ENCODE data around the gene KCNMB1. TPM values are rescaled to one million over a fixed set of nuclear protein-coding genes. Genes with fewer than 3 reads are reported as not detected.

KCNMB1 gene
- total and polyA plus RNA-seq, 10 of the 15 experiments (the other 5 are each of a cell fraction or from before 2014, with no cell fraction given) = 1.2 to 3.6 (median 2.6) TPM

DNA sequence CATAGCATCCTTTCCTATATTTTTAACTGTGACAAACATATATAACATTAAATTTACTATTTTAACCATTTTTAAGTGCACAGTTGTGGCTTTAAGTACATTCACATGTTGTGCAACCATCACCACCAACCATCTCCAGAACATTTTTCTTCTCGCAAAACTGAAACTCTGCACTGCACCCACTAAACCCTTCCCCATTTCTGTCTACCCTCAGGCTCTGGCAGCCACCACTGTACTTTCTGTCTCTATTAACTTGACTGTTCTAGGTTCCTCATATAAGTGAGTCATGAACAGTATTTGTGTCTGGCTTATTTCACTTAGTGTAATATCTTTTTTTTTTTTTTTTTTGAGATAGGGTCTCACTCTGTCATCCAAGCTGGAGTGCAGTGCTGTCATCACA, 25.5 kb downstream of the KCNMB1 start:
- FAIRE-seq = no peak
- POLR2A ChIA-PET = no interaction called here

More for the DNA sequence above, 25.5 kb downstream of the KCNMB1 start:
- Histone ChIP-seq H3K79me2 (ENCODE audit: control insufficient read depth, insufficient read depth, low read length) (no peaks in the 10 kb centered on the region), H3K4me3 (no peak overlapping the region), H3K36me3 (ENCODE audit: control insufficient read depth in 2 of 2, insufficient read depth in 2 of 2, low read length in 1 of 2) (no peaks in the 10 kb centered on the region), H3K27ac (ENCODE audit: control insufficient read depth, insufficient read depth) (no peak overlapping the region), H3K27me3 (replicated peaks in 1 of 2; ENCODE audit: control insufficient read depth in 2 of 2, insufficient read depth in 2 of 2, low read length in 1 of 2) (peaks cover 0 to 2% of the 10 kb centered on the region in 2 experiments; a peak in 2 of 4 replicates), H4K20me1 (ENCODE audit: control insufficient read depth, insufficient read depth) (no peaks in the 10 kb centered on the region), H3K9ac (ENCODE audit: control insufficient read depth, insufficient read depth, low read length) (no peak overlapping the region), H3K4me2 (ENCODE audit: control insufficient read depth, insufficient read depth) (no peak overlapping the region), H3K4me1 (ENCODE audit: control insufficient read depth, insufficient read depth, low read length) (no peaks in the 10 kb centered on the region), H3K9me3 (replicated peaks; ENCODE audit: control insufficient read depth, insufficient read depth, low read length) (no peaks in the 10 kb centered on the region), H2AFZ (ENCODE audit: control insufficient read depth, low read depth, low read length) (no peak overlapping the region)
- no TSS peak for BruUV-seq (replicated peaks)
- ATAC-seq = no peak
- in situ Hi-C loops (cut with MboI) (no loop called here), intact Hi-C loops (cut with micrococcal nuclease; ENCODE audit: unreplicated experiment) (no loop called here)
- ChIA-PET SMC1A (ENCODE audit: uncharacterized antibody, unreplicated experiment) (no interaction called here), CTCF (no interaction called here), RAD21 (ENCODE audit: unreplicated experiment) (no interaction called here)
- 90% methylated on average over 1 of the region's 1 CpG for WGBS (ENCODE audit: insufficient coverage, insufficient replicate concordance, low lambda C conversion rate, missing lambda C conversion rate)
- no peak for TF ChIP-seq ZBTB4 (CRISPR knock-in tag; IDR thresholded peaks at IDR 0.05)
- no peak for TF ChIP-seq KLF5 (IDR thresholded peaks at IDR 0.05; ENCODE audit: partially characterized antibody)
- no peak for TF ChIP-seq ZNF217 (IDR thresholded peaks at IDR 0.05)
- no peak for TF ChIP-seq KAT2A (conservative IDR thresholded peaks at IDR 0.05; ENCODE audit: control insufficient read depth, low read depth, low read length)
- no peak for TF ChIP-seq ATF7 (IDR thresholded peaks at IDR 0.05; ENCODE audit: low read depth)
- DNase-seq (ENCODE audit: low read depth, low spot score) = no peak
